Smooth muscle cell (in vitro differentiated cells): ENCODE data around the gene PPFIA1. TPM values are rescaled to one million over a fixed set of nuclear protein-coding genes. Genes with fewer than 3 reads are reported as not detected.

ENCODE experiments used
- DNase-seq: peaks from one replicate; lab custom pipeline; 2025; ENCODE audit not compliant: unreplicated experiment; lab: John Stamatoyannopoulos, UW
- H2AFZ ChIP-seq: fragments of 200-600 bp; sonication (generic); 2 replicates; pipeline ENCODE4 v1.6.0; 2016; ENCODE audit warnings: antibody characterized with exemption, low read depth, mild to moderate bottlenecking
- H3F3A ChIP-seq: fragments of 200-600 bp; sonication (generic); 2 replicates; pipeline ENCODE4 v1.6.0; 2017; ENCODE audit warnings: antibody characterized with exemption, low read depth
- H3K27ac ChIP-seq: fragments of 200-600 bp; sonication (generic); 2 replicates; pipeline ENCODE4 v1.5.1; 2016; ENCODE audit warnings: low read depth, mild to moderate bottlenecking
- H3K27me3 ChIP-seq: fragments of 200-600 bp; sonication (generic); 2 replicates; pipeline ENCODE4 v1.6.1; 2016; ENCODE audit warnings: low read depth, mild to moderate bottlenecking
- H3K36me3 ChIP-seq: fragments of 200-600 bp; sonication (generic); 2 replicates; pipeline ENCODE4 v1.5.1; 2016; ENCODE audit warnings: low read depth
- H3K4me1 ChIP-seq: fragments of 200-600 bp; sonication (generic); 2 replicates; pipeline ENCODE4 v1.5.1; 2016; ENCODE audit warnings: low read depth
- H3K4me2 ChIP-seq: fragments of 200-600 bp; sonication (generic); 2 replicates; pipeline ENCODE4 v1.6.0; 2016; ENCODE audit warnings: mild to moderate bottlenecking
- H3K4me3 ChIP-seq: fragments of 200-600 bp; sonication (generic); 2 replicates; pipeline ENCODE4 v1.5.1; 2016; ENCODE audit warnings: mild to moderate bottlenecking
- H3K79me2 ChIP-seq: fragments of 200-600 bp; sonication (generic); 2 replicates; pipeline ENCODE4 v1.6.0; 2016; ENCODE audit warnings: low read depth, mild to moderate bottlenecking
- H3K9ac ChIP-seq: fragments of 200-600 bp; sonication (generic); 2 replicates; pipeline ENCODE4 v1.6.0; 2016; ENCODE audit warnings: low read depth
- H3K9me3 ChIP-seq: fragments of 200-600 bp; sonication (generic); replicated peaks from 2 replicates; pipeline ENCODE4 v1.5.1; 2016; ENCODE audit warnings: low read depth
- H4K20me1 ChIP-seq: fragments of 200-600 bp; sonication (generic); 2 replicates; pipeline ENCODE4 v1.6.0; 2016; ENCODE audit warnings: low read depth
- WGBS: methylation state at CpG from one replicate; pipeline ENCODE4 v1.1.7; 2016; ENCODE audit warnings: low lambda C conversion rate; 5-methylcytosine and 5-hydroxymethylcytosine counted together
- polyA plus RNA-seq: library from polyadenylated mRNA; unstranded; fragments of >200 nt; fragmentation: Nextera tagmentation; extraction: Ambion mirVana; gene quantifications from 2 replicates; pipeline ENCODE4 v1.2.1, GENCODE V29; 2016
- total RNA-seq: library from RNA; depleted of rRNA; stranded (reverse); fragments of >200 nt; gene quantifications from 2 replicates; pipeline ENCODE4 v1.2.3, GENCODE V29; 2014
- TF ChIP-seq, protein P1 (sequence below): fragments of 200-600 bp; sonication (generic); IDR thresholded peaks from 2 replicates; pipeline ENCODE4 v1.5.1; 2017; ENCODE audit warnings: borderline replicate concordance, mild to moderate bottlenecking, antibody characterized with exemption; ENCODE audit not compliant: insufficient read depth, poor library complexity, severe bottlenecking

Gene PPFIA1
- total and polyA plus RNA-seq, 2 experiments from 2014 or later, result 23.8 to 48.2 TPM

DNA sequence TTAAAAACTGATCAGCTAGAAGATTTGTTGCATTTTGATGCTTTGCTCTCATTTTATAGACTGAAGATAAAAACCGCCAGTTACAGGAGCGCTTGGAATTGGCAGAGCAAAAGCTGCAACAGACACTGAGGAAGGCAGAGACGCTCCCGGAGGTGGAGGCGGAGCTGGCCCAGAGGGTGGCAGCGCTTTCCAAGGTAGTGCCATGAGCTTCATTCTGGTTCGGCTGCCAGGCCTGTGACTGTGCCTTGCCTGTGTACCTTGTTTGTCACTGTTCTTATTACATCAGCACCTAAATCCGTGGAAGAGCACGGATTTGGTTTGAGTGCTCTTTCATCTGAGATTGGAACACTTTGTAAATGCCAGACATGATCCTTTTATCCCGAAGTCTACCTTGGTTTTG is 61.4 kb downstream of the PPFIA1 start:
- peaks cover 19% of the 10 kb centered on the region for H3K36me3 ChIP-seq
- H3K79me2 ChIP-seq, result no peaks in the 10 kb centered on the region
- no peak overlapping the region for H3K9ac ChIP-seq
- peaks cover 27% of the 10 kb centered on the region for H4K20me1 ChIP-seq
- H3K4me2 ChIP-seq, result no peak overlapping the region
- H3K4me3 ChIP-seq, result no peak overlapping the region
- H3K27me3 ChIP-seq, result no peaks in the 10 kb centered on the region
- TF ChIP-seq, protein P1, sequence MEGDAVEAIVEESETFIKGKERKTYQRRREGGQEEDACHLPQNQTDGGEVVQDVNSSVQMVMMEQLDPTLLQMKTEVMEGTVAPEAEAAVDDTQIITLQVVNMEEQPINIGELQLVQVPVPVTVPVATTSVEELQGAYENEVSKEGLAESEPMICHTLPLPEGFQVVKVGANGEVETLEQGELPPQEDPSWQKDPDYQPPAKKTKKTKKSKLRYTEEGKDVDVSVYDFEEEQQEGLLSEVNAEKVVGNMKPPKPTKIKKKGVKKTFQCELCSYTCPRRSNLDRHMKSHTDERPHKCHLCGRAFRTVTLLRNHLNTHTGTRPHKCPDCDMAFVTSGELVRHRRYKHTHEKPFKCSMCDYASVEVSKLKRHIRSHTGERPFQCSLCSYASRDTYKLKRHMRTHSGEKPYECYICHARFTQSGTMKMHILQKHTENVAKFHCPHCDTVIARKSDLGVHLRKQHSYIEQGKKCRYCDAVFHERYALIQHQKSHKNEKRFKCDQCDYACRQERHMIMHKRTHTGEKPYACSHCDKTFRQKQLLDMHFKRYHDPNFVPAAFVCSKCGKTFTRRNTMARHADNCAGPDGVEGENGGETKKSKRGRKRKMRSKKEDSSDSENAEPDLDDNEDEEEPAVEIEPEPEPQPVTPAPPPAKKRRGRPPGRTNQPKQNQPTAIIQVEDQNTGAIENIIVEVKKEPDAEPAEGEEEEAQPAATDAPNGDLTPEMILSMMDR, result no peak
- DNase-seq, result no peak
- WGBS, result 95% methylated on average over 10 of the region's 10 CpGs
- no peaks in the 10 kb centered on the region for H3K9me3 ChIP-seq
- no peak overlapping the region for H3K27ac ChIP-seq
- peaks cover 12% of the 10 kb centered on the region for H3F3A ChIP-seq
- H3K4me1 ChIP-seq, result no peaks in the 10 kb centered on the region
- H2AFZ ChIP-seq, result no peak overlapping the region

DNA sequence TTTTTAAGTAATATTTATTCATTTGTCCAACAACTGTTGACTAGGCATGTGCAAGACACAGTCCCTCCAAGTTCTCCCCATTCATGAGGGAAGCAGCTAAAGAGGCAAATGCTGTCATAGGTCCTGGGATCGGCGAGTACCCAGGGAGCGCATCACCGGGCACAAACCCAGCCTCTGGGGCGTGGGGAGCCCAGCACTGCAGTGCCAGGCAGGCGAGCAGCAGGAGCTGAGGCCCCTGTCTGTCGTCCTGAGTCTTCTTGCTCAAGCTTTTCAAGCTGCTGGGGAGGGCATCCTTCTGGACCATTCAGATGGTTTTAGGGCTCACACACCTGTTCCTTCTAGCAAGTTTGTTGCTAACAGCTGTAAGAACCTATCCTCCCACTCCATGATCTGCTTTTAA is 62.1 kb downstream of the PPFIA1 start:
- WGBS, result 97% methylated on average over 7 of the region's 7 CpGs
- Histone ChIP-seq H3K4me2 (peak overlapping the region; percentile 44), H3K36me3 (peaks cover 21% of the 10 kb centered on the region), H3K9ac (peak overlapping the region; percentile 51), H3K4me3 (no peak overlapping the region), H2AFZ (no peak overlapping the region), H3K79me2 (no peaks in the 10 kb centered on the region), H3K9me3 (no peaks in the 10 kb centered on the region), H3K27ac (peak overlapping the region; percentile 80), H3K4me1 (no peaks in the 10 kb centered on the region), H4K20me1 (peaks cover 27% of the 10 kb centered on the region), H3K27me3 (no peaks in the 10 kb centered on the region), H3F3A (peaks cover 12% of the 10 kb centered on the region)
- TF ChIP-seq, protein P1, result no peak
- DNase-seq, result no peak

DNA sequence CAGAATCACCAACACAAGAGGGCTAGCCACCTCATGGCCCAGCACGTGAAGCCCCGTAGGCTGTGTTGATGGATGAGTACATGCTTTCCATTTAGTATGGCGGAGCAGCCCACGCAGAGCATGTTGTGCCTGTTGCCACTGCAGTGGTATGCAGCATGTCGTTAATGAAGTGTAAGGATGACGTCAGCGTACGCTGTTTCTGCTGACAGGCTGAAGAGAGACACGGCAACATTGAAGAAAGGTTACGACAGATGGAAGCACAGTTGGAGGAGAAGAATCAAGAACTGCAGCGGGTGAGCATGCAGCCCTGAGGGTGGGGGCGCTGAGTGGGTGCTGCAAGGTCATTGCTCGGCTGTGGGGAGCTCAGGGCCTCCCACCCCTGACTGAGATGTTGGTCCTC is 62.8 kb downstream of the PPFIA1 start:
- H3K4me2 ChIP-seq, result peak overlapping the region; percentile 44
- peak; percentile 21 for DNase-seq
- no peaks in the 10 kb centered on the region for H3K27me3 ChIP-seq
- no peaks in the 10 kb centered on the region for H3K79me2 ChIP-seq
- peaks cover 27% of the 10 kb centered on the region for H4K20me1 ChIP-seq
- no peak overlapping the region for H3K9ac ChIP-seq
- no peaks in the 10 kb centered on the region for H3K9me3 ChIP-seq
- H2AFZ ChIP-seq, result no peak overlapping the region
- TF ChIP-seq, protein P1, result no peak
- peaks cover 12% of the 10 kb centered on the region for H3F3A ChIP-seq
- H3K27ac ChIP-seq, result peak overlapping the region; percentile 80
- peaks cover 15% of the 10 kb centered on the region for H3K36me3 ChIP-seq
- WGBS, result 35% methylated on average over 13 of the region's 13 CpGs
- no peak overlapping the region for H3K4me3 ChIP-seq
- no peaks in the 10 kb centered on the region for H3K4me1 ChIP-seq

DNA sequence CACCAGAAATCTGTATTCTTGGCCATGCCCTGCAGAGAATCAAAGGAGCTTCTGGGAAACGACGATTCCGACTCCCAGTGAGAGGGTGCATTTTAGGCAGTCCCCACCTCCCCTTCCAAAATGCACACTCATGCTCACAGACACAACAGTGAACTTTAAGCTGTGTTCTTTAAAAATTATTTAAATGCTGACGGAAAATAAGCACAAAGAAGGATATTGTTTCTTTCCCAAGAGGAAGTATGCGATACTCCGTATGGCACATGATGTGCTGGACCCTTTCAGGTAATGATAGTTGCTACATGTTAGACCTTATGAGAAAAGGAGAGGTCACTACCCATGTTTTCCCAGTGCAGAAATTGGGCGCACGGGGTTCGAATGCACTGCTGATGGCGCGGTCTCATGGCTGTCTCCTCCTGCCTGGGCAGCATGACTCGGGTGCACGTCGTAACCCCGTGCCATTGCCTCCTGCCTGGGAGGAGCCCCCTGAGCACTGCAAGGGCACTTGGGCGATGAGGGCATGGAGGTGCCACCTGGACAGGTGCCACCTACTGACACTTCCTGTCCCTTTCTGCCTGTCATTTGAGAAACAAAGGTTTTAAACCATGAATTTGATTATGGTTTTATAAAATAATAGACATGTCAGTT is 64.0 kb downstream of the PPFIA1 start:
- no peaks in the 10 kb centered on the region for H3K4me1 ChIP-seq
- H3K36me3 ChIP-seq, result peaks cover 20% of the 10 kb centered on the region
- H3K4me2 ChIP-seq, result no peak overlapping the region
- TF ChIP-seq, protein P1, result no peak
- H3K27ac ChIP-seq, result peak overlapping the region; percentile 80
- H2AFZ ChIP-seq, result no peak overlapping the region
- no peaks in the 10 kb centered on the region for H3K27me3 ChIP-seq
- peaks cover 12% of the 10 kb centered on the region for H3F3A ChIP-seq
- WGBS, result 95% methylated on average over 16 of the region's 16 CpGs
- H3K4me3 ChIP-seq, result no peak overlapping the region
- DNase-seq, result no peak
- H3K9me3 ChIP-seq, result no peaks in the 10 kb centered on the region
- H3K79me2 ChIP-seq, result no peaks in the 10 kb centered on the region
- no peak overlapping the region for H3K9ac ChIP-seq
- peaks cover 27% of the 10 kb centered on the region for H4K20me1 ChIP-seq
